ENCODE measurements around the gene VPS50. TPM values are rescaled to one million over a fixed set of nuclear protein-coding genes. Genes with fewer than 3 reads are reported as not detected.

VPS50 gene
- total RNA-seq, 1 experiment from 2014 or later = 15.1 TPM

DNA sequence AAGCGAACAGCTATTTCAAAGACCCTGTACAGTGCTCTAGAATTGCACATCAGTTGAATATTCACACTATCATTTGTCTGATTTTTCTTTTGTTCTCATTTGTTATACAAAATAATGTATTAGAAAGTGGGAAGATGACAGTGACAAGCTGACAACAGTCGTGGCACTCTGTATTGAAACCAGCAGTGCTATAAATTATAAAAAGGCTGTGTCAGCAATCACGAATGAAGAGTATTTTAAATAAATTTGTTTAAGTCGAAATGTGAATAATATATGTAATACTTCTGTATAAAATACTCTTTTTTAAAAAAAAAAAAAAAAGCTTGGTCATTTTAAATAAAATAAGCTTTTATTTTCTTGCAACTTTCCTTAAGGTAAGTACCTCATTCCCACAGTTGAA, 122.6 kb downstream of the VPS50 start:
- no peak overlapping the region for H2AFZ ChIP-seq (ENCODE audit: low read depth, low read length, poor library complexity, severe bottlenecking)
- H3K27me3 ChIP-seq (ENCODE audit: insufficient read depth, low read length) = no peaks in the 10 kb centered on the region
- H3K36me3 ChIP-seq (ENCODE audit: control insufficient read depth in 1 of 2, insufficient read depth in 2 of 2, low read length in 2 of 2) = no peaks in the 10 kb centered on the region; a peak in 1 of 4 replicates
- ChIA-PET CTCF (interaction anchor here (1.2 kb wide), 1 partner anchor 20 kb away, joined by 3 read pairs; no protein-coding TSS in a partner anchor), POLR2A (no interaction called here), RAD21 (ENCODE audit: low non-redundant PET in 1 of 2, low total read pairs in 2 of 2, uncharacterized antibody in 2 of 2, unreplicated experiment in 2 of 2) (no interaction called here)
- no peaks in the 10 kb centered on the region for H3K9me2 ChIP-seq (ENCODE audit: insufficient read depth)
- no peak overlapping the region for H3K9ac ChIP-seq (ENCODE audit: low read length)
- BruUV-seq (replicated peaks) = no TSS peak
- no peak overlapping the region for H3K4me2 ChIP-seq (ENCODE audit: low read length)
- H3K9me3 ChIP-seq (ENCODE audit: control insufficient read depth in 1 of 2, insufficient read depth in 1 of 2, low read depth in 1 of 2, low read length in 2 of 2) = no peaks in the 10 kb centered on the region
- DNase-seq (ENCODE audit: low read depth, low spot score) = no peak
- H3K4me3 ChIP-seq (replicated peaks in 1 of 2; ENCODE audit: low read depth in 1 of 2, low read length in 2 of 2) = no peak overlapping the region
- TF ChIP-seq, protein P1, sequence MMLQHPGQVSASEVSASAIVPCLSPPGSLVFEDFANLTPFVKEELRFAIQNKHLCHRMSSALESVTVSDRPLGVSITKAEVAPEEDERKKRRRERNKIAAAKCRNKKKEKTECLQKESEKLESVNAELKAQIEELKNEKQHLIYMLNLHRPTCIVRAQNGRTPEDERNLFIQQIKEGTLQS (IDR thresholded peaks at IDR 0.05) = no peak
- TF ChIP-seq SRF (IDR thresholded peaks at IDR 0.05; ENCODE audit: low read depth) (no peak), SIN3A (IDR thresholded peaks at IDR 0.05; ENCODE audit: low read depth) (no peak), POLR2AphosphoS5 (IDR thresholded peaks at IDR 0.05; ENCODE audit: low read depth, low read length) (no peak), EGR1 (IDR thresholded peaks at IDR 0.05; ENCODE audit: low read depth) (no peak), POLR2A (IDR thresholded peaks at IDR 0.05; ENCODE audit: borderline replicate concordance, extremely low read depth, insufficient read depth, insufficient read length) (no peak), FOSL1 (IDR thresholded peaks at IDR 0.05; ENCODE audit: low read depth) (no peak), SP1 (IDR thresholded peaks at IDR 0.05; ENCODE audit: low read depth) (no peak), CEBPB (IDR thresholded peaks at IDR 0.05; ENCODE audit: low read depth) (no peak), TCF7L2 (IDR thresholded peaks at IDR 0.05; ENCODE audit: borderline replicate concordance, extremely low read depth, insufficient read depth, insufficient read length) (no peak), RAD21 (IDR thresholded peaks at IDR 0.05; ENCODE audit: low read depth) (no peak), ELF1 (IDR thresholded peaks at IDR 0.05; ENCODE audit: borderline replicate concordance, low read depth) (no peak), ZNF274 (IDR thresholded peaks at IDR 0.05; ENCODE audit: low read depth, low read length) (no peak), EZH2 (IDR thresholded peaks at IDR 0.05) (no peak)
- TF ChIP-seq, protein P2, sequence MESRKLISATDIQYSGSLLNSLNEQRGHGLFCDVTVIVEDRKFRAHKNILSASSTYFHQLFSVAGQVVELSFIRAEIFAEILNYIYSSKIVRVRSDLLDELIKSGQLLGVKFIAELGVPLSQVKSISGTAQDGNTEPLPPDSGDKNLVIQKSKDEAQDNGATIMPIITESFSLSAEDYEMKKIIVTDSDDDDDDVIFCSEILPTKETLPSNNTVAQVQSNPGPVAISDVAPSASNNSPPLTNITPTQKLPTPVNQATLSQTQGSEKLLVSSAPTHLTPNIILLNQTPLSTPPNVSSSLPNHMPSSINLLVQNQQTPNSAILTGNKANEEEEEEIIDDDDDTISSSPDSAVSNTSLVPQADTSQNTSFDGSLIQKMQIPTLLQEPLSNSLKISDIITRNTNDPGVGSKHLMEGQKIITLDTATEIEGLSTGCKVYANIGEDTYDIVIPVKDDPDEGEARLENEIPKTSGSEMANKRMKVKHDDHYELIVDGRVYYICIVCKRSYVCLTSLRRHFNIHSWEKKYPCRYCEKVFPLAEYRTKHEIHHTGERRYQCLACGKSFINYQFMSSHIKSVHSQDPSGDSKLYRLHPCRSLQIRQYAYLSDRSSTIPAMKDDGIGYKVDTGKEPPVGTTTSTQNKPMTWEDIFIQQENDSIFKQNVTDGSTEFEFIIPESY (IDR thresholded peaks at IDR 0.05; ENCODE audit: extremely low read depth, insufficient replicate concordance, low read length) = no peak
- TF ChIP-seq, protein P3, sequence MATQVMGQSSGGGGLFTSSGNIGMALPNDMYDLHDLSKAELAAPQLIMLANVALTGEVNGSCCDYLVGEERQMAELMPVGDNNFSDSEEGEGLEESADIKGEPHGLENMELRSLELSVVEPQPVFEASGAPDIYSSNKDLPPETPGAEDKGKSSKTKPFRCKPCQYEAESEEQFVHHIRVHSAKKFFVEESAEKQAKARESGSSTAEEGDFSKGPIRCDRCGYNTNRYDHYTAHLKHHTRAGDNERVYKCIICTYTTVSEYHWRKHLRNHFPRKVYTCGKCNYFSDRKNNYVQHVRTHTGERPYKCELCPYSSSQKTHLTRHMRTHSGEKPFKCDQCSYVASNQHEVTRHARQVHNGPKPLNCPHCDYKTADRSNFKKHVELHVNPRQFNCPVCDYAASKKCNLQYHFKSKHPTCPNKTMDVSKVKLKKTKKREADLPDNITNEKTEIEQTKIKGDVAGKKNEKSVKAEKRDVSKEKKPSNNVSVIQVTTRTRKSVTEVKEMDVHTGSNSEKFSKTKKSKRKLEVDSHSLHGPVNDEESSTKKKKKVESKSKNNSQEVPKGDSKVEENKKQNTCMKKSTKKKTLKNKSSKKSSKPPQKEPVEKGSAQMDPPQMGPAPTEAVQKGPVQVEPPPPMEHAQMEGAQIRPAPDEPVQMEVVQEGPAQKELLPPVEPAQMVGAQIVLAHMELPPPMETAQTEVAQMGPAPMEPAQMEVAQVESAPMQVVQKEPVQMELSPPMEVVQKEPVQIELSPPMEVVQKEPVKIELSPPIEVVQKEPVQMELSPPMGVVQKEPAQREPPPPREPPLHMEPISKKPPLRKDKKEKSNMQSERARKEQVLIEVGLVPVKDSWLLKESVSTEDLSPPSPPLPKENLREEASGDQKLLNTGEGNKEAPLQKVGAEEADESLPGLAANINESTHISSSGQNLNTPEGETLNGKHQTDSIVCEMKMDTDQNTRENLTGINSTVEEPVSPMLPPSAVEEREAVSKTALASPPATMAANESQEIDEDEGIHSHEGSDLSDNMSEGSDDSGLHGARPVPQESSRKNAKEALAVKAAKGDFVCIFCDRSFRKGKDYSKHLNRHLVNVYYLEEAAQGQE (IDR thresholded peaks at IDR 0.05; ENCODE audit: low read depth) = no peak
- TF ChIP-seq, protein P4, sequence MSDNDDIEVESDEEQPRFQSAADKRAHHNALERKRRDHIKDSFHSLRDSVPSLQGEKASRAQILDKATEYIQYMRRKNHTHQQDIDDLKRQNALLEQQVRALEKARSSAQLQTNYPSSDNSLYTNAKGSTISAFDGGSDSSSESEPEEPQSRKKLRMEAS (IDR thresholded peaks at IDR 0.05) = no peak
- TF ChIP-seq, protein P5, sequence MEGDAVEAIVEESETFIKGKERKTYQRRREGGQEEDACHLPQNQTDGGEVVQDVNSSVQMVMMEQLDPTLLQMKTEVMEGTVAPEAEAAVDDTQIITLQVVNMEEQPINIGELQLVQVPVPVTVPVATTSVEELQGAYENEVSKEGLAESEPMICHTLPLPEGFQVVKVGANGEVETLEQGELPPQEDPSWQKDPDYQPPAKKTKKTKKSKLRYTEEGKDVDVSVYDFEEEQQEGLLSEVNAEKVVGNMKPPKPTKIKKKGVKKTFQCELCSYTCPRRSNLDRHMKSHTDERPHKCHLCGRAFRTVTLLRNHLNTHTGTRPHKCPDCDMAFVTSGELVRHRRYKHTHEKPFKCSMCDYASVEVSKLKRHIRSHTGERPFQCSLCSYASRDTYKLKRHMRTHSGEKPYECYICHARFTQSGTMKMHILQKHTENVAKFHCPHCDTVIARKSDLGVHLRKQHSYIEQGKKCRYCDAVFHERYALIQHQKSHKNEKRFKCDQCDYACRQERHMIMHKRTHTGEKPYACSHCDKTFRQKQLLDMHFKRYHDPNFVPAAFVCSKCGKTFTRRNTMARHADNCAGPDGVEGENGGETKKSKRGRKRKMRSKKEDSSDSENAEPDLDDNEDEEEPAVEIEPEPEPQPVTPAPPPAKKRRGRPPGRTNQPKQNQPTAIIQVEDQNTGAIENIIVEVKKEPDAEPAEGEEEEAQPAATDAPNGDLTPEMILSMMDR (IDR thresholded peaks at IDR 0.05 in 2 of 3, conservative IDR thresholded peaks at IDR 0.05 in 1 of 3; ENCODE audit: borderline replicate concordance in 1 of 3, insufficient read depth in 1 of 3, low read depth in 2 of 3, low read length in 2 of 3) = no peak
- H3K27ac ChIP-seq (ENCODE audit: low read depth, low read length) = no peak overlapping the region
- intact Hi-C loops (cut with micrococcal nuclease) = no loop called here
- H3K79me2 ChIP-seq (ENCODE audit: insufficient read depth, low read length) = no peaks in the 10 kb centered on the region
- no peaks in the 10 kb centered on the region for H4K20me1 ChIP-seq (ENCODE audit: insufficient read depth)
- ATAC-seq = no peak
- H3K4me1 ChIP-seq (ENCODE audit: control insufficient read depth in 1 of 2, insufficient read depth in 2 of 2, low read length in 2 of 2) = no peaks in the 10 kb centered on the region
